Prostate gland (tissue), 2 donors: ENCODE measurements around the gene DDOST. TPM values are rescaled to one million over a fixed set of nuclear protein-coding genes. Genes with fewer than 3 reads are reported as not detected.

Experiments
- DNase-seq: peaks from one replicate; pipeline ENCODE4 v3.0.0-alpha.2; 2019; ENCODE audit warnings: low spot score
- H3K27ac ChIP-seq, 2 donors: fragments of 200-600 bp; sonication (generic); 2 replicates each; pipeline ENCODE4 v1.5.1; 2017 to 2019
- H3K27me3 ChIP-seq: fragments of 200-600 bp; sonication (generic); replicated peaks from 2 replicates; pipeline ENCODE4 v1.5.1; 2019; ENCODE audit not compliant: insufficient read depth
- H3K36me3 ChIP-seq, 2 donors: fragments of 200-600 bp; sonication (generic); 1 replicate in 1 of 2; 2 replicates in 1 of 2; pipeline versions ENCODE4 v1.5.1 to v1.8.1; 2017 to 2019
- H3K4me1 ChIP-seq: fragments of 200-600 bp; sonication (generic); replicated peaks from 2 replicates; pipeline ENCODE4 v1.5.1; 2019
- H3K4me3 ChIP-seq, 2 donors: fragments of 200-600 bp; sonication (generic); 2 replicates each; pipeline ENCODE4 v1.5.1; 2017 to 2019
- H3K9me3 ChIP-seq: fragments of 200-600 bp; sonication (generic); 2 replicates; pipeline ENCODE4 v1.5.1; 2017
- CTCF ChIP-seq, 4 experiments: fragments of 200-600 bp in 2 of 4; fragments of 450-650 bp in 2 of 4; sonication (generic) in 2 of 4; IDR thresholded peaks; 1 replicate in 3 of 4; 2 replicates in 1 of 4; pipeline ENCODE4 v1.5.1; 2016 to 2019; ENCODE audit warnings: antibody characterized with exemption in 4 of 4, mild to moderate bottlenecking in 2 of 4, moderate library complexity in 2 of 4
- POLR2A ChIP-seq: fragments of 450-650 bp; IDR thresholded peaks from one replicate; pipeline ENCODE4 v1.6.1; 2016; ENCODE audit warnings: antibody characterized with exemption, mild to moderate bottlenecking
- POLR2AphosphoS5 ChIP-seq: sonication (generic); formaldehyde crosslinking; IDR thresholded peaks from one replicate; pipeline ENCODE4 v1.6.1; 2017; ENCODE audit warnings: antibody characterized with exemption
- WGBS: methylation state at CpG from one replicate; pipeline ENCODE4 v1.1.5; 2018; 5-methylcytosine and 5-hydroxymethylcytosine counted together
- intact Hi-C: fragments of 100-400 bp; cut with DNase I; formaldehyde crosslinking; loops from one replicate; pipeline ENCODE4 v1.14.2; 2022
- total RNA-seq, 2 donors: library from RNA; depleted of rRNA; stranded (reverse); fragments of >200 nt; gene quantifications; one replicate each; pipeline ENCODE4 v1.1.0, GENCODE V29; 2016

The DDOST gene
- total RNA-seq, 2 donors from 2014 or later = 223 to 264 TPM

- H3K4me1 ChIP-seq = no peaks in the 10 kb centered on the region
- intact Hi-C loops = no loop called here
- no peaks in the 10 kb centered on the region for H3K27me3 ChIP-seq
- 81% methylated on average over 15 of the region's 15 CpGs for WGBS
- no peak overlapping the region for H3K27ac ChIP-seq
- no peak overlapping the region for H3K4me3 ChIP-seq
- H3K36me3 ChIP-seq = peaks cover 17 to 42% of the 10 kb centered on the region in 2 donors
- TF ChIP-seq POLR2AphosphoS5 = no peak
- no peak for TF ChIP-seq CTCF (IDR thresholded peaks at IDR 0.05)
- no peak for TF ChIP-seq POLR2A
- DNase-seq = no peak
- H3K9me3 ChIP-seq = no peaks in the 10 kb centered on the region
Measured at GRCh38 chr1:20648946-20649345, 12.2 kb downstream of the DDOST start.

- Histone ChIP-seq H3K4me1 (no peaks in the 10 kb centered on the region), H3K27me3 (no peaks in the 10 kb centered on the region), H3K9me3 (no peaks in the 10 kb centered on the region), H3K4me3 (no peak overlapping the region), H3K36me3 (peaks cover 12 to 40% of the 10 kb centered on the region in 2 donors), H3K27ac (no peak overlapping the region)
- TF ChIP-seq POLR2A (no peak), CTCF (IDR thresholded peaks at IDR 0.05) (no peak), POLR2AphosphoS5 (no peak)
- WGBS = 88% methylated on average over 13 of the region's 13 CpGs
- intact Hi-C loops = no loop called here
- no peak for DNase-seq
Measured at GRCh38 chr1:20648438-20648837, 12.7 kb downstream of the DDOST start.

- Histone ChIP-seq H3K27ac (no peak overlapping the region), H3K36me3 (peaks cover 9 to 28% of the 10 kb centered on the region in 2 donors), H3K4me3 (no peak overlapping the region), H3K9me3 (no peaks in the 10 kb centered on the region), H3K27me3 (no peaks in the 10 kb centered on the region), H3K4me1 (no peaks in the 10 kb centered on the region)
- intact Hi-C loops = no loop called here
- DNase-seq = no peak
- TF ChIP-seq POLR2A (no peak), CTCF (IDR thresholded peaks at IDR 0.05) (no peak), POLR2AphosphoS5 (no peak)
- WGBS = 87% methylated on average over 14 of the region's 14 CpGs
Measured at GRCh38 chr1:20645414-20645813, 15.8 kb downstream of the DDOST start.

- intact Hi-C loops = no loop called here
- H3K27me3 ChIP-seq = no peaks in the 10 kb centered on the region
- TF ChIP-seq CTCF (IDR thresholded peaks at IDR 0.05) = no peak
- no peak for TF ChIP-seq POLR2A
- TF ChIP-seq POLR2AphosphoS5 = no peak
- no peak overlapping the region for H3K27ac ChIP-seq
- peaks cover 9 to 28% of the 10 kb centered on the region in 2 donors for H3K36me3 ChIP-seq
- H3K9me3 ChIP-seq = no peaks in the 10 kb centered on the region
- DNase-seq = no peak
- 91% methylated on average over 13 of the region's 13 CpGs for WGBS
- no peak overlapping the region for H3K4me3 ChIP-seq
- H3K4me1 ChIP-seq = no peaks in the 10 kb centered on the region
Measured at GRCh38 chr1:20644416-20644815, 16.8 kb downstream of the DDOST start.

GRCh38 chr1:20643080-20643479, 18.1 kb downstream of the DDOST start:
- no peak overlapping the region for H3K4me3 ChIP-seq
- no peaks in the 10 kb centered on the region for H3K4me1 ChIP-seq
- intact Hi-C loops = no loop called here
- H3K36me3 ChIP-seq = peaks cover 4 to 16% of the 10 kb centered on the region in 2 donors
- no peak for DNase-seq
- no peaks in the 10 kb centered on the region for H3K27me3 ChIP-seq
- TF ChIP-seq POLR2AphosphoS5 (no peak), POLR2A (no peak), CTCF (IDR thresholded peaks at IDR 0.05) (no peak)
- no peaks in the 10 kb centered on the region for H3K9me3 ChIP-seq
- 73% methylated on average over 6 of the region's 6 CpGs for WGBS
- no peak overlapping the region for H3K27ac ChIP-seq
